ENCODE data around the gene ANGPTL2. TPM values are rescaled to one million over a fixed set of nuclear protein-coding genes. Genes with fewer than 3 reads are reported as not detected.

Gene ANGPTL2
- total RNA-seq, 2 experiments from 2014 or later, result not detected

- Histone ChIP-seq H2AFZ (ENCODE audit: low read length) (no peak overlapping the region), H3K36me3 (ENCODE audit: insufficient read depth, low read length) (no peaks in the 10 kb centered on the region), H3K4me3 (ENCODE audit: low read depth, low read length, poor library complexity, severe bottlenecking) (no peak overlapping the region), H3K9me2 (ENCODE audit: insufficient read depth, low read length) (no peaks in the 10 kb centered on the region), H3K9me3 (ENCODE audit: low read length) (no peaks in the 10 kb centered on the region), H4K20me1 (ENCODE audit: insufficient read depth, low read length) (no peaks in the 10 kb centered on the region), H3K79me2 (ENCODE audit: insufficient read depth, low read depth, low read length) (no peaks in the 10 kb centered on the region), H3K4me1 (ENCODE audit: insufficient read depth, low read length, poor library complexity, severe bottlenecking) (no peaks in the 10 kb centered on the region), H3K27ac (ENCODE audit: low read depth, low read length, poor library complexity, severe bottlenecking) (no peak overlapping the region), H3K4me2 (ENCODE audit: low read length) (no peak overlapping the region)
- no TSS peak for BruUV-seq (replicated peaks)
- intact Hi-C loops (cut with micrococcal nuclease; ENCODE audit: unreplicated experiment), result no loop called here
- TF ChIP-seq CTCF (conservative IDR thresholded peaks at IDR 0.05; ENCODE audit: low read length), result no peak
- ChIA-PET CTCF (ENCODE audit: unreplicated experiment) (interaction anchor here (0.6 kb wide), 1 partner anchor 168 kb away, joined by 3 read pairs; no protein-coding TSS in a partner anchor), POLR2A (no interaction called here)
- no peak for DNase-seq (ENCODE audit: low spot score)
These were observed 82.9 kb downstream of the ANGPTL2 start for GRCh38 chr9:127039492-127039891.

GRCh38 chr9:127038531-127038930 lies 83.9 kb downstream of the ANGPTL2 start:
- ChIA-PET CTCF (ENCODE audit: unreplicated experiment) (no interaction called here), POLR2A (no interaction called here)
- Histone ChIP-seq H3K9me3 (ENCODE audit: low read length) (no peaks in the 10 kb centered on the region), H3K36me3 (ENCODE audit: insufficient read depth, low read length) (no peaks in the 10 kb centered on the region), H3K9me2 (ENCODE audit: insufficient read depth, low read length) (no peaks in the 10 kb centered on the region), H3K4me1 (ENCODE audit: insufficient read depth, low read length, poor library complexity, severe bottlenecking) (no peaks in the 10 kb centered on the region), H2AFZ (ENCODE audit: low read length) (no peak overlapping the region), H3K4me3 (ENCODE audit: low read depth, low read length, poor library complexity, severe bottlenecking) (no peak overlapping the region), H4K20me1 (ENCODE audit: insufficient read depth, low read length) (no peaks in the 10 kb centered on the region), H3K79me2 (ENCODE audit: insufficient read depth, low read depth, low read length) (no peaks in the 10 kb centered on the region), H3K4me2 (ENCODE audit: low read length) (no peak overlapping the region), H3K27ac (ENCODE audit: low read depth, low read length, poor library complexity, severe bottlenecking) (no peak overlapping the region)
- intact Hi-C loops (cut with micrococcal nuclease; ENCODE audit: unreplicated experiment), result no loop called here
- no peak for TF ChIP-seq EZH2phosphoT487 (IDR thresholded peaks at IDR 0.05; ENCODE audit: borderline replicate concordance, low read depth, low read length)
- no peak for TF ChIP-seq CTCF (conservative IDR thresholded peaks at IDR 0.05; ENCODE audit: low read length)
- no TSS peak for BruUV-seq (replicated peaks)
- no peak for DNase-seq (ENCODE audit: low spot score)

Other genes starting within 250 kb of the ANGPTL2 start
- gene RALGPS1, start 207.9 kb downstream of the ANGPTL2 start, total RNA-seq (2014; rRNA removed; shearing (Covaris generic)), result 8.3 and 14.4 TPM in 2 replicates
- 14.1 and 16.3 TPM in 2 replicates for gene RALGPS1, start 207.9 kb downstream of the ANGPTL2 start, total RNA-seq (2022)
- gene GARNL3, start 142.1 kb upstream of the ANGPTL2 start, total RNA-seq (2014; rRNA removed; shearing (Covaris generic)), result 17.2 and 21.1 TPM in 2 replicates
- gene GARNL3, start 142.1 kb upstream of the ANGPTL2 start, total RNA-seq (2022), result 16.1 and 23.2 TPM in 2 replicates